Thyroid gland (tissue), 4 donors: ENCODE data around the gene PIP4K2A.

Source experiments
- CTCF ChIP-seq, 6 experiments: fragments of 200-600 bp in 3 of 6; fragments of 450-650 bp in 3 of 6; sonication (generic) in 3 of 6; IDR thresholded peaks; one replicate each; pipeline ENCODE4 v1.5.1; 2016 to 2019; ENCODE audit warnings: antibody characterized with exemption in 6 of 6, mild to moderate bottlenecking in 2 of 6, inconsistent platforms in 1 of 6, moderate library complexity in 1 of 6
- POLR2A ChIP-seq, 2 donors: fragments of 450-650 bp; IDR thresholded peaks; one replicate each; pipeline ENCODE4 v1.6.1; 2017; ENCODE audit warnings: antibody characterized with exemption in 2 of 2, mild to moderate bottlenecking in 2 of 2, moderate library complexity in 1 of 2

DNA sequence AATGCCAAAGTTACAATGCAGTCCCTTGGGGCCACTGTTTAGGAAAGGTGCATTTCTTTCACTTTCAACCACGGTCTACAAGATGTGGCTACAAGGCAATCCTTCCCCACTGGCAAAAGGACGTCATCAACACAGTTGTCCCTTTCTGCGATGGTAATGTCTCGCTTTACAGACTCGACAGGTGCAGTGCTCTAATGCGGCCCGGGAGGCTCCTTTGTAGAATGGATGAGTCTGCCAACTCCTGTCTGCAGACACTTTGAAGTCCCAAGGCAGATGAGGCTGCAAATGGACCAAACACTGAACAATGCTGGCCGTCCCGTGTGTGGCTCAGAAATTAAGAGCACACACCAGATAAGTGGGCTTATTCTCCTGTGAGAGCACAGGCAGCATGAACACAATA, 133.7 kb downstream of the PIP4K2A start:
- TF ChIP-seq CTCF (IDR thresholded peaks at IDR 0.05) (no peak), POLR2A (IDR thresholded peaks at IDR 0.05) (no peak)
